Neural progenitor cell (in vitro differentiated cells): ENCODE results near the gene GSG1. TPM values are rescaled to one million over a fixed set of nuclear protein-coding genes. Genes with fewer than 3 reads are reported as not detected.

Experiments used
- DNase-seq: peaks from one replicate; pipeline ENCODE4 v3.0.0-alpha.2; 2016; ENCODE audit warnings: low spot score
- H2AFZ ChIP-seq: fragments of 200-600 bp; sonication (generic); replicated peaks from 2 replicates; pipeline ENCODE4 v1.6.1; 2016; ENCODE audit warnings: antibody characterized with exemption
- H3F3A ChIP-seq: fragments of 200-600 bp; sonication (generic); 2 replicates; pipeline ENCODE4 v1.6.1; 2016; ENCODE audit warnings: antibody characterized with exemption, low read depth
- H3K27ac ChIP-seq: fragments of 200-600 bp; sonication (generic); 2 replicates; pipeline ENCODE4 v1.5.1; 2016; ENCODE audit warnings: mild to moderate bottlenecking
- H3K27me3 ChIP-seq: fragments of 200-600 bp; sonication (generic); 2 replicates; pipeline ENCODE4 v1.6.1; 2016; ENCODE audit warnings: mild to moderate bottlenecking, moderate library complexity
- H3K36me3 ChIP-seq: fragments of 200-600 bp; sonication (generic); 2 replicates; pipeline ENCODE4 v1.5.1; 2016
- H3K4me1 ChIP-seq: fragments of 200-600 bp; sonication (generic); 2 replicates; pipeline ENCODE4 v1.6.1; 2016; ENCODE audit warnings: mixed run types
- H3K4me2 ChIP-seq: fragments of 200-600 bp; sonication (generic); 2 replicates; pipeline ENCODE4 v1.6.1; 2016
- H3K4me3 ChIP-seq: fragments of 200-600 bp; sonication (generic); 2 replicates; pipeline ENCODE4 v1.5.1; 2016
- H3K79me2 ChIP-seq: fragments of 200-600 bp; sonication (generic); 2 replicates; pipeline ENCODE4 v1.6.1; 2016; ENCODE audit warnings: low read depth
- H3K9ac ChIP-seq: fragments of 200-600 bp; sonication (generic); 2 replicates; pipeline ENCODE4 v1.6.1; 2016
- H3K9me3 ChIP-seq: fragments of 200-600 bp; sonication (generic); 2 replicates; pipeline ENCODE4 v1.5.1; 2016; ENCODE audit warnings: low read depth
- H4K20me1 ChIP-seq: fragments of 200-600 bp; sonication (generic); 2 replicates; pipeline ENCODE4 v1.6.1; 2016; ENCODE audit warnings: low read depth
- H3K27ac Mint-ChIP-seq: 3 replicates; pipeline ENCODE4 v1.8.0; 2021; ENCODE audit warnings: mixed read lengths
- H3K27me3 Mint-ChIP-seq: 2 replicates; pipeline ENCODE4 v1.8.0; 2022; ENCODE audit warnings: low read depth, mild to moderate bottlenecking, inconsistent platforms, moderate library complexity, mixed read lengths; ENCODE audit not compliant: insufficient read depth
- H3K36me3 Mint-ChIP-seq: 3 replicates; pipeline ENCODE4 v1.8.0; 2021; ENCODE audit warnings: mixed read lengths
- H3K4me1 Mint-ChIP-seq: 3 replicates; pipeline ENCODE4 v1.8.0; 2021; ENCODE audit warnings: mixed read lengths
- H3K4me3 Mint-ChIP-seq: 3 replicates; pipeline ENCODE4 v1.8.0; 2021; ENCODE audit warnings: mild to moderate bottlenecking, moderate library complexity, mixed read lengths
- H3K9me3 Mint-ChIP-seq: 3 replicates; pipeline ENCODE4 v1.8.0; 2020; ENCODE audit warnings: mixed read lengths
- CTCF ChIP-seq: fragments of 200-600 bp; sonication (generic); IDR thresholded peaks from 2 replicates; pipeline ENCODE4 v1.5.1; 2017; ENCODE audit warnings: antibody characterized with exemption, mild to moderate bottlenecking
- EZH2 ChIP-seq: fragments of 200-600 bp; sonication (generic); IDR thresholded peaks from 2 replicates; pipeline ENCODE4 v1.6.1; 2017; ENCODE audit warnings: antibody characterized with exemption, mild to moderate bottlenecking, moderate library complexity
- EZH2phosphoT487 ChIP-seq: fragments of 200-600 bp; sonication (generic); IDR thresholded peaks from 2 replicates; pipeline ENCODE4 v1.6.1; 2017; ENCODE audit warnings: antibody characterized with exemption
- total RNA-seq: library from RNA; depleted of rRNA; stranded (reverse); fragments of >200 nt; gene quantifications from 2 replicates; pipeline ENCODE4 v1.2.3, GENCODE V29; 2015; ENCODE audit warnings: low replicate concordance

The GSG1 gene
- total RNA-seq, 1 donor from 2014 or later: not detected

GRCh38 chr12:13133886-13134285 lies 30.4 kb upstream of the GSG1 start:
- peaks cover 2% of the 10 kb centered on the region for H3K9me3 Mint-ChIP-seq
- H3K36me3 Mint-ChIP-seq: no peaks in the 10 kb centered on the region
- Histone ChIP-seq H2AFZ (no peak overlapping the region), H3K79me2 (no peaks in the 10 kb centered on the region), H3K36me3 (no peaks in the 10 kb centered on the region), H3K4me3 (no peak overlapping the region), H3K9me3 (no peaks in the 10 kb centered on the region), H3K4me2 (no peak overlapping the region), H3K9ac (no peak overlapping the region), H3K4me1 (peaks cover 11% of the 10 kb centered on the region), H3K27ac (no peak overlapping the region), H3K27me3 (no peaks in the 10 kb centered on the region), H4K20me1 (no peaks in the 10 kb centered on the region), H3F3A (peaks cover 3% of the 10 kb centered on the region)
- H3K27me3 Mint-ChIP-seq: peaks cover 2% of the 10 kb centered on the region
- no peak overlapping the region for H3K4me3 Mint-ChIP-seq
- H3K27ac Mint-ChIP-seq: no peak overlapping the region
- TF ChIP-seq CTCF (no peak), EZH2phosphoT487 (no peak), EZH2 (no peak)
- H3K4me1 Mint-ChIP-seq: peaks cover 34% of the 10 kb centered on the region
- DNase-seq: no peak

- H3K9ac ChIP-seq: no peak overlapping the region
- Mint-ChIP-seq H3K4me1 (peaks cover 45% of the 10 kb centered on the region), H3K27me3 (no peaks in the 10 kb centered on the region), H3K27ac (peak overlapping the region; percentile 27), H3K4me3 (no peak overlapping the region), H3K36me3 (no peaks in the 10 kb centered on the region), H3K9me3 (no peaks in the 10 kb centered on the region)
- H3K4me3 ChIP-seq: no peak overlapping the region
- no peaks in the 10 kb centered on the region for H4K20me1 ChIP-seq
- no peaks in the 10 kb centered on the region for H3K36me3 ChIP-seq
- H3K27me3 ChIP-seq: no peaks in the 10 kb centered on the region
- peaks cover 5% of the 10 kb centered on the region for H3F3A ChIP-seq
- TF ChIP-seq EZH2 (no peak), CTCF (no peak), EZH2phosphoT487 (no peak)
- DNase-seq: no peak
- no peaks in the 10 kb centered on the region for H3K79me2 ChIP-seq
- H3K27ac ChIP-seq: no peak overlapping the region
- H3K4me1 ChIP-seq: peaks cover 17% of the 10 kb centered on the region
- H2AFZ ChIP-seq: no peak overlapping the region
- no peaks in the 10 kb centered on the region for H3K9me3 ChIP-seq
- no peak overlapping the region for H3K4me2 ChIP-seq
Observed at GRCh38 chr12:13130981-13131380, 27.5 kb upstream of the GSG1 start.

- DNase-seq: no peak
- no peaks in the 10 kb centered on the region for H3K9me3 ChIP-seq
- TF ChIP-seq EZH2 (no peak), EZH2phosphoT487 (no peak), CTCF (no peak)
- peak overlapping the region; percentile 36 for H2AFZ ChIP-seq
- H3K27me3 ChIP-seq: no peaks in the 10 kb centered on the region
- H3K4me1 ChIP-seq: peaks cover 25% of the 10 kb centered on the region
- Mint-ChIP-seq H3K4me1 (peaks cover 50% of the 10 kb centered on the region), H3K36me3 (no peaks in the 10 kb centered on the region), H3K27me3 (peaks cover 2% of the 10 kb centered on the region), H3K4me3 (no peak overlapping the region), H3K27ac (peak overlapping the region; percentile 50), H3K9me3 (peaks cover 2% of the 10 kb centered on the region)
- H3K4me3 ChIP-seq: no peak overlapping the region
- H4K20me1 ChIP-seq: no peaks in the 10 kb centered on the region
- peaks cover 12% of the 10 kb centered on the region for H3F3A ChIP-seq
- H3K36me3 ChIP-seq: no peaks in the 10 kb centered on the region
- H3K27ac ChIP-seq: no peak overlapping the region
- H3K4me2 ChIP-seq: no peak overlapping the region
- no peak overlapping the region for H3K9ac ChIP-seq
- no peaks in the 10 kb centered on the region for H3K79me2 ChIP-seq
Observed at GRCh38 chr12:13128291-13128965, 25.0 kb upstream of the GSG1 start.
